Measurements from ENCODE around the gene CLNS1A.

The CLNS1A gene

DNA sequence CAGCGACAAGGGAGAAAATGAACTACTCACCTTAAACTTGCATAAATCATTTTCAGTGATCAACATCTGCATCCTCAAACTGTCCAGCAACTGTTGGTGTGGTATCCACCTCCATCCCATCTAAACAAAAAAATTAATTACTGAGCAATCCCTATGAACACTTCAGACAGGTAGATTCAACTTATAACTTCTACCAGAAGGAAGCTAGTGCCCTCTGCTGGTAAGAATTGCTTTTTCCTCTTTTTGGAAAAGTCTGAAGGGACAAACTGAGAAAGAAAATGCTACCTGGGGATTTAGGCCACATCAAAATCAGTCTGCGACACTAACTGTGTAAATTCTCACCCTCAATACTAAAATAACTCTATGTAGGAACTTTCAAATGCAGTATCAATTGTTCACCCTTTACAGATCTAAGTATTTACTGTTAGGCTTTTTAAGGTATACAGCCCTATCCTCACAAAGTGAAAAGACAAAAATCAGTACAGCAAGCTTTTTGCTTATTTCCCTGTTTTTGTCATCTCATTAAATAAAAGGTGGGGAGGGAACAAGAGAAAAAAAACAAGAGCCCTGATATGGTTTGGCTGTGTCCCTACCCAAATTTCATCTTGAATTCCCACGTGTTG lies 17.9 kb downstream of the CLNS1A start:
- DNase-seq: no peak

GRCh38 chr11:77617892-77618291 lies 19.7 kb downstream of the CLNS1A start:
- peak; percentile 63 for DNase-seq

- no peak for DNase-seq
These were observed 25.7 kb downstream of the CLNS1A start for GRCh38 chr11:77611921-77612320.

DNA sequence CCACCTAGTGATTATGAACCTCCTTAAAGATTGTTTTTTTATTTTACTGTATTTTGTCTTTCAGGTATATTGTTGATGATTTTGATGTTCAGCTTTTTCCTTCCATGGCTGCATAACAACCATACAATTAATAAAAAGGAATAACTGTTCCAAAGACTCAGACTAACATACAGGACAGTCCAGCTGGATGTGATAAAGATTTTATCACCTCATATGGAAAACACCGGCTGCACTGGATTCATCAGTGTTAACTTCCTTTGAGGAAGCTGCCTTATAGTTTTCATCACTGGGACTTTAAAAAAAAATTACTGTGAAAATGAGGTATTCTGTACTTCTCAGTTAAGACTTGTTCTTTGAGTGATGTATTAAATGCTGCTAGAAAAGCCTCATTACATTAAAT lies 28.4 kb downstream of the CLNS1A start:
- no peak for DNase-seq

DNA sequence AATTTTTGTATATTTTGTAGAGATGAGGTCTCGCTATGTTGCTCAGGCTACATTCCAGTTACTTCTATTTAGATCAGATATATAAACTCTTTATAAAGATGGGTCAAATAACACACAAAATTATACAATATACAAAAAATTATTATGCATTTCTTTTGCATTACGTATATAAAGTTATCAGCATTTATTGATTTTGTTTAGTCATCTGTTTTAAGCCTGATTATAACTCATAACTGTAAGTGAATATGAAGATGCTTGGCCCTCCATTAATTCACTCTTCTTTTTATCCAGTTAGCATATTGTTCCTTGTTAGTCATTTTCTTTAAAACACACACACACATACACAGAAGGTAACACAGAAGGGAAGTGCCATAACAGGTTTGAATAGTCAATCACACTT lies 33.3 kb downstream of the CLNS1A start:
- no peak for DNase-seq

DNA sequence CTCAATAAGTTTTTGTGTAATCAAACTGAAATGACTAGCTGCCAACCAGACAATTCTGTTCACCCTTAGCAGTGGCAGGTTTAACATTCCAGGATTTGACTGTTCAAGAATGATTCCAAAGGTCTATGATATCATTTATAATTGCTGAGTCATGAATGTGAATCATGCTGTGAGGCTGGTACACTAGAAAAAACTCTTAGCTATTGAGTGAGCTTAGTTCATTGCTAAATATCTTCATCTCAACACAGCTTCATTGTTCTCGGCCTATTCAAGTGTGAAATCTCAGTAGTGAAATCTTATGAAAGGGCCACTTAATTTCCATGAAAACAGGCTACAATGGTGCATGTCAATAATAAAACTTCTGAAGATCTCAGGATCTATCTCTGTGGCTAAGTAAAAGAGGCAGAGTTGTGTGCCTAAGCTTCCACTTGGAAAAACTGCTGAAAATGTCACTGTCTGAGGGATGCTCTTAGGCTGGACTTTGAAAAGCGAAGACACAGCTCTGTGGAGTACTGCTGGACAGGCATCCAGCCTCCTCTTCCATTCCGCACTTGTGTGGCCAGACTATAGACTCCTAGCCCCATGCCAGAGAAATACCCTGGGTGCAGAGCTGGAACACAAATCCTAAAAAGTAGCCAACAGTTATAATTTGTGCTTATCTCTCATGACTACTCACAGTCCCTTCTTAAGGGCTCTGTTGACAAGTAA lies 35.1 kb downstream of the CLNS1A start:
- peak; percentile 88 for DNase-seq

GRCh38 chr11:77598195-77598594 lies 39.4 kb downstream of the CLNS1A start:
- DNase-seq: no peak

DNA sequence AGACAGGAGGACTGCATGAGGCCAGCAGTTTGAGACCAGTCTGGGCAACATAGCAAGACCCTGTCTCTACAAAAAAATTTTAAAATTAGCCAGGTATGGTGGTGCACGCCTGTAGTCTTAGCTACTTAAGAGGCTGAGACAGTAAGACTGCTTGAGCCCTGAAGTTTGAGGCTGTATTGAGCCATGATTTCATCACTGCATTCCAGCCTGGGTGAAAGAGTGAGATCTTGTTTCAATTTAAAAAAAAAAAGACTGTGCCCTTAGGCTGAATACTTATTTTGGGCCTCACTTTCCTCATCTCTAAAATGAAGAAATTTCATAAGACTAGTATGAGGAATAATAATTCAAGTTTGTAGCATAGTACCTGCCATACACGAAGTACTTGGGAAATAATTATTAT lies 41.0 kb downstream of the CLNS1A start:
- DNase-seq: peak; percentile 64

GRCh38 chr11:77593883-77594282 lies 43.7 kb downstream of the CLNS1A start:
- no peak for DNase-seq

GRCh38 chr11:77592727-77593126 lies 44.9 kb downstream of the CLNS1A start:
- DNase-seq: no peak

GRCh38 chr11:77590194-77590782 lies 47.3 kb downstream of the CLNS1A start:
- peak; percentile 8 for DNase-seq

DNA sequence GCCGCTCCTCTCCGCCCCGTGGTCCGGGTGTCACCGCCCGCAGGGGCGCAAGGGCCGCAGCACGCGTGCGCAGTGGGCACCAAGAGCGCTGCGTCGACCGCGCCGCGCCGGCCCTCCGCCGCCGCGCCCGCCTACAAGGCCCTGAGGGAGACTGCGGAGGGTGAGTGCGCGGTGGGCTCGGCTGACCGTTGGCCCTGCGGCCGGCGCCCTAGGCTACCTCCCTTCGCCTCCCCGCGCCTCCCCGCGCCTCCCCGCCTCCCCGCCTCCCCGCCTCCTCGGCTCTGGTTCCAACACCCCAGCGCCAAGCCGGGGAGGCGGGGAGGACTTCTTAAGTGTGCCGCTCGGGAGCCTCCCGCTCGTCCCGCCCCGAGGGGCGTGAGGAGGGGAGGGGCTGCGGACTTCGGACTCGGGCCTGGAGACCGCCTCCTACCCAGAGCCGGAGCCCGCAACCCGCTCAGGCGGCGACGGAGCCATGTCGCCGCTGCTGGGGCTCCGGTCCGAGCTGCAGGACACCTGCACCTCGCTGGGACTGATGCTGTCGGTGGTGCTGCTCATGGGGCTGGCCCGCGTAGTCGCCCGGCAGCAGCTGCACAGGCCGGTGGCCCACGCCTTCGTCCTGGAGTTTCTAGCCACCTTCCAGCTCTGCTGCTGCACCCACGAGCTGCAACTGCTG lies 47.9 kb downstream of the CLNS1A start, which contains the start of gene AQP11:
AQP11 (plus strand) TSS at position 433 of the 673 bp plus-strand sequence; CDS start at position 473, 40 bp downstream.
- peak; percentile 80 for DNase-seq

- no peak for DNase-seq
These were observed 48.4 kb downstream of the CLNS1A start for GRCh38 chr11:77589181-77589520.

DNA sequence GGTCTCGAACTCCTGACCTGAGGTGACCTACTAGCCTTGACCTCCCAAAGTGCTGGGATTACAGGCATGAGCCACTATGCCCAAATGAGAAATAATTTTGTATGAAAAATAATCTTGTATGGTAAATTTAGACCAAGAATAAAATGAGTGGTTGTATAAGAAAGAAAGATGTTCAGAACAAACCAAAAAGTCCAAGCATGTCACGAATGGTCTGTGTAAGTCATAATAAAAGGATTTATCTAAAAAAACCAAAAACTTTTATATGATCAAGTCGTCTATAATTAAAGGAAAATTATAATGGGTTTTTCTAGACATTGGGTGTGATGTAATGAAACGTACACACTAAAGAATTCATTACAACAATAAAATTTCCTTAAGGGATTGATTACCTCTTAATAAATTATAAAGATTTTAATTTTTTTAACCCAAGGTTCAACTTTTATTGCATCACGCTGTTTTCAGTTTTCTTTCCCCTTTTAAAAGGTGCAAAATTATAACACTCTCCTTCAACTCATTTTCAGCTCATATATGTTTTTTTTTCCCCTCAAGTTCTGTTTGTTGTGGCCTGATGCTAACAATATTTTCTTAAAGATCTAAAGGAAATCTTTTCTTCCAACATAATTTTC lies 56.8 kb downstream of the CLNS1A start:
- no peak for DNase-seq

- peak; percentile 46 for DNase-seq
These were observed 62.2 kb downstream of the CLNS1A start for GRCh38 chr11:77575428-77575827.

DNA sequence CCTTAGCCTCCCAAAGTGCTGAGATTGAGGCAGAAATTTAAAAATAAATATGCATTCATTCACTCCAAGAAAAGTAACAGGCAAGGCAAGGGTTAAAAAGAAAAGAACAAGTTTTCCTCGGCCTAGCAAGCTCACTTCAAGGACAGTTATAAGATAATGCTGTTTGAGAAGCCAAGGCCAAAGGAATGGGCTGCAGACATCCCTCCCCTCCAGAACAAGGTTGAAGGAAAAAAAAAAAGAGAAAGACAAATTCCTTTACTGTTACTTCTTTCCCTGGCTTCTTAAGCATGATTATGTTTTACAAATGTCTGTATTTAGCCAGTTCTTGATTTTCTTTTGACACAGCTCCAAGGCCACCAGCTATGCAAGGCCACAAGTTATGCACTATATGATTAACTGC lies 66.7 kb downstream of the CLNS1A start:
- DNase-seq: peak; percentile 77

DNA sequence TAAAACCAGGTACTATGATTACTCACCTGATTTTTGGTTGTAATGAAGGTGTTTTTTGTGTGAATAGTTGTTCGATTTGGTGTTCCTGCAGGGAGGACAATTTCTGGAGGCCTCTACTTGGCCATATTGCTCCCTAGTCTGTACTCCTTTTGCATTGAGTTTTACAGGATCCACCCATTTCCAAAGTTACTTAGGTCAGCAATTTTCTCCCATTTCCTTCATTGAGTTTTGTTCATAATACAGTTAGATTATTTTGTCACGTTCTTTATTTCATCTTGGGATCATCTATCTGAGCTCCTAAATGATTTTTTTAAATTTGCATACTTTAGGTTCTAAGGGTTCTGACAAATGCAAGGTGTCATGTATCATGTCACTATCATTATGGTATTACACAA lies 67.9 kb downstream of the CLNS1A start:
- DNase-seq: no peak

- no peak for DNase-seq
These were observed 68.5 kb downstream of the CLNS1A start for GRCh38 chr11:77568916-77569675.

- no peak for DNase-seq
These were observed 69.3 kb downstream of the CLNS1A start for GRCh38 chr11:77568306-77568705.

Data from fibroblast of skin of abdomen (primary cell).